ENCODE results near the gene SELPLG. TPM values are rescaled to one million over a fixed set of nuclear protein-coding genes. Genes with fewer than 3 reads are reported as not detected.

SELPLG gene
- total RNA-seq, 1 experiment from 2014 or later: 0.41 TPM

DNA sequence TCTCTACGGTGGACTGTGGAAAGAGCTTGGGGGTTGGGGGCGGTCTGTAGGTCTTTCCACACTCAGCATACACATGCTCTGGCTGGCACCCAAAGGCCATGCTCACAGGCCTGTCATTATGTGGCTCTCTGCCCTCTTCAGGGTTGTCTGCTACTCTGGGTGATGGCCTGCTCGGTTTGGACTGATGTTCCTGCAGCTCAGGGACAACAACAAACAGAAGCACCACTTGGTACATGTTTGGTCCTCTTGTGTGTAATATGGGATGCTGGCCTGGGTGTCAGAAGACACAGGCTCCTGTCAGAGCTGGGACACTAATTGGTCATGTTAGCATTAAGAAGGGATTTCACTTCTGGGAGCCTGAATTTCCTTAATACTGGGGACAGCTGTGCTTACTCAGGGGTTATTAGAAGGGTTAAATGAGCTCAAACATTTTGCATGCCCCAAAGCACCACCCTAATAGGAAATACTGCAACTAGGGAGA lies 32.7 kb upstream of the SELPLG start:
- no peak for TF ChIP-seq TCF7L2 (IDR thresholded peaks at IDR 0.05; ENCODE audit: low read depth, low read length)
- TF ChIP-seq, protein P1, sequence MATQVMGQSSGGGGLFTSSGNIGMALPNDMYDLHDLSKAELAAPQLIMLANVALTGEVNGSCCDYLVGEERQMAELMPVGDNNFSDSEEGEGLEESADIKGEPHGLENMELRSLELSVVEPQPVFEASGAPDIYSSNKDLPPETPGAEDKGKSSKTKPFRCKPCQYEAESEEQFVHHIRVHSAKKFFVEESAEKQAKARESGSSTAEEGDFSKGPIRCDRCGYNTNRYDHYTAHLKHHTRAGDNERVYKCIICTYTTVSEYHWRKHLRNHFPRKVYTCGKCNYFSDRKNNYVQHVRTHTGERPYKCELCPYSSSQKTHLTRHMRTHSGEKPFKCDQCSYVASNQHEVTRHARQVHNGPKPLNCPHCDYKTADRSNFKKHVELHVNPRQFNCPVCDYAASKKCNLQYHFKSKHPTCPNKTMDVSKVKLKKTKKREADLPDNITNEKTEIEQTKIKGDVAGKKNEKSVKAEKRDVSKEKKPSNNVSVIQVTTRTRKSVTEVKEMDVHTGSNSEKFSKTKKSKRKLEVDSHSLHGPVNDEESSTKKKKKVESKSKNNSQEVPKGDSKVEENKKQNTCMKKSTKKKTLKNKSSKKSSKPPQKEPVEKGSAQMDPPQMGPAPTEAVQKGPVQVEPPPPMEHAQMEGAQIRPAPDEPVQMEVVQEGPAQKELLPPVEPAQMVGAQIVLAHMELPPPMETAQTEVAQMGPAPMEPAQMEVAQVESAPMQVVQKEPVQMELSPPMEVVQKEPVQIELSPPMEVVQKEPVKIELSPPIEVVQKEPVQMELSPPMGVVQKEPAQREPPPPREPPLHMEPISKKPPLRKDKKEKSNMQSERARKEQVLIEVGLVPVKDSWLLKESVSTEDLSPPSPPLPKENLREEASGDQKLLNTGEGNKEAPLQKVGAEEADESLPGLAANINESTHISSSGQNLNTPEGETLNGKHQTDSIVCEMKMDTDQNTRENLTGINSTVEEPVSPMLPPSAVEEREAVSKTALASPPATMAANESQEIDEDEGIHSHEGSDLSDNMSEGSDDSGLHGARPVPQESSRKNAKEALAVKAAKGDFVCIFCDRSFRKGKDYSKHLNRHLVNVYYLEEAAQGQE (IDR thresholded peaks at IDR 0.05; ENCODE audit: insufficient read depth in 1 of 2, low read depth in 2 of 2, low read length in 1 of 2): no peak
- TF ChIP-seq, protein P2, sequence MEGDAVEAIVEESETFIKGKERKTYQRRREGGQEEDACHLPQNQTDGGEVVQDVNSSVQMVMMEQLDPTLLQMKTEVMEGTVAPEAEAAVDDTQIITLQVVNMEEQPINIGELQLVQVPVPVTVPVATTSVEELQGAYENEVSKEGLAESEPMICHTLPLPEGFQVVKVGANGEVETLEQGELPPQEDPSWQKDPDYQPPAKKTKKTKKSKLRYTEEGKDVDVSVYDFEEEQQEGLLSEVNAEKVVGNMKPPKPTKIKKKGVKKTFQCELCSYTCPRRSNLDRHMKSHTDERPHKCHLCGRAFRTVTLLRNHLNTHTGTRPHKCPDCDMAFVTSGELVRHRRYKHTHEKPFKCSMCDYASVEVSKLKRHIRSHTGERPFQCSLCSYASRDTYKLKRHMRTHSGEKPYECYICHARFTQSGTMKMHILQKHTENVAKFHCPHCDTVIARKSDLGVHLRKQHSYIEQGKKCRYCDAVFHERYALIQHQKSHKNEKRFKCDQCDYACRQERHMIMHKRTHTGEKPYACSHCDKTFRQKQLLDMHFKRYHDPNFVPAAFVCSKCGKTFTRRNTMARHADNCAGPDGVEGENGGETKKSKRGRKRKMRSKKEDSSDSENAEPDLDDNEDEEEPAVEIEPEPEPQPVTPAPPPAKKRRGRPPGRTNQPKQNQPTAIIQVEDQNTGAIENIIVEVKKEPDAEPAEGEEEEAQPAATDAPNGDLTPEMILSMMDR (IDR thresholded peaks at IDR 0.05): no peak
- TF ChIP-seq POLR2AphosphoS5 (IDR thresholded peaks at IDR 0.05; ENCODE audit: low read depth, low read length): no peak
- no peak for TF ChIP-seq SIN3A (IDR thresholded peaks at IDR 0.05; ENCODE audit: borderline replicate concordance, insufficient read depth, low read depth, low read length)
- in situ Hi-C loops (cut with HindIII; ENCODE audit: low pct_unique_long_range_greater_than_20kb, low sequenced_read_pairs): no loop called here
- H3K9me3 ChIP-seq (ENCODE audit: control insufficient read depth, insufficient read depth, low read depth, low read length): no peaks in the 10 kb centered on the region
- CTCF ChIA-PET: interaction anchor here (0.5 kb wide), 1 partner anchor 103 kb away, joined by 3 read pairs; no protein-coding TSS in a partner anchor
- no peaks in the 10 kb centered on the region for H3K27me3 ChIP-seq (ENCODE audit: control insufficient read depth, insufficient read depth, low read length)
- intact Hi-C loops (cut with micrococcal nuclease; ENCODE audit: unreplicated experiment): loop anchor here (10.0 kb wide), 2 partner anchors 58 to 288 kb away; no protein-coding TSS in a partner anchor
- POLR2A ChIA-PET: no interaction called here
- DNase-seq (ENCODE audit: low read depth, low spot score): no peak
- no peak overlapping the region for H3K27ac ChIP-seq (ENCODE audit: low read length)
- H3K4me1 ChIP-seq (ENCODE audit: control insufficient read depth, insufficient read depth, low read length): peaks cover 17% of the 10 kb centered on the region
- no TSS peak for BruUV-seq (replicated peaks)
- no peaks in the 10 kb centered on the region for H3K36me3 ChIP-seq (ENCODE audit: control insufficient read depth, insufficient read depth, low read length)
- ATAC-seq: peak; percentile 43; the same call in 1 of the 2 replicates
- no peak overlapping the region for H3K4me3 ChIP-seq (ENCODE audit: low read depth in 2 of 2, low read length in 2 of 2)

DNA sequence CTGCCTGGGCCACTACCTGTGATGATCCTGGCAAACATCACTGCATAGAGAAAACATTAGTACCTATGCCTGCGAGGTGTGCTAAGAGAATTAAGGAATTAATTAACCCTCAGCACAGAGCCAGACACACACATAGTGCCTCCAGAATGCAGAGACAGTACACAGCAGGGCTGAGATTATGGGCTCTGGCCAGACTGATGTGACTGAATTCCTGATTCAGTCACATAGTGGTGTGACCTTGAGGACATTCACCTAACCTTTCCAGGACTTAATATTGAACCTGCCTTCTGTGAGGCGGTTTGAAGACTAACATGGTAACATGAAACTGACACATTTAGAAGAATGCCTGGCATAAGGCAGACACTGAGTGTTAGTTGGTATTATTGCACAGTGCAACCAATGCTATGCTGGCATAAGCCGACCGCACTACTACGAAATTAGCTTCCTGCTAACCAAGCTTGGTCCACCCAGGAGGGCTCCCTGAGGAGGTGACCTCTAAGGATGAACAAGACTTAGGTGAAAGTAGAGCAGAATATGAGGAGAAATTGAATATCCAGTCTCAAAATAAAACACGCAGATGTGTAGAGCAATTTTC lies 32.0 kb upstream of the SELPLG start:
- intact Hi-C loops (cut with micrococcal nuclease; ENCODE audit: unreplicated experiment): loop anchor here (2.0 to 10.0 kb wide), 3 partner anchors 59 to 289 kb away; no protein-coding TSS in a partner anchor
- Histone ChIP-seq H3K36me3 (ENCODE audit: control insufficient read depth, insufficient read depth, low read length) (no peaks in the 10 kb centered on the region), H3K9me3 (ENCODE audit: control insufficient read depth, insufficient read depth, low read depth, low read length) (no peaks in the 10 kb centered on the region), H3K4me1 (ENCODE audit: control insufficient read depth, insufficient read depth, low read length) (peaks cover 17% of the 10 kb centered on the region), H3K27ac (ENCODE audit: low read length) (peak overlapping the region; percentile 75), H3K4me3 (ENCODE audit: low read depth in 2 of 2, low read length in 2 of 2) (no peak overlapping the region), H3K27me3 (ENCODE audit: control insufficient read depth, insufficient read depth, low read length) (no peaks in the 10 kb centered on the region)
- no peak for DNase-seq (ENCODE audit: low read depth, low spot score)
- no peak for TF ChIP-seq TCF7L2 (IDR thresholded peaks at IDR 0.05; ENCODE audit: low read depth, low read length)
- TF ChIP-seq, protein P1 (IDR thresholded peaks at IDR 0.05; ENCODE audit: insufficient read depth in 1 of 2, low read depth in 2 of 2, low read length in 1 of 2): no peak
- TF ChIP-seq, protein P2 (IDR thresholded peaks at IDR 0.05): no peak
- TF ChIP-seq POLR2AphosphoS5 (IDR thresholded peaks at IDR 0.05; ENCODE audit: low read depth, low read length): no peak
- POLR2A ChIA-PET: no interaction called here
- in situ Hi-C loops (cut with HindIII; ENCODE audit: low pct_unique_long_range_greater_than_20kb, low sequenced_read_pairs): no loop called here
- peak; percentile 39; the same call in 1 of the 2 replicates for ATAC-seq
- no TSS peak for BruUV-seq (replicated peaks)
- CTCF ChIA-PET: interaction anchor here (1.1 to 2.0 kb wide), 2 partner anchors 87 to 138 kb away, joined by 3 to 15 read pairs; no protein-coding TSS in a partner anchor

Data from Panc1 (cell line).